Measurements from ENCODE around the gene PRKD1. TPM values are rescaled to one million over a fixed set of nuclear protein-coding genes. Genes with fewer than 3 reads are reported as not detected.

Gene PRKD1
- total and polyA plus RNA-seq, 11 donors, result 0.99 to 8.8 (median 3.6) TPM

GRCh38 chr14:29649170-29649569, 278.5 kb downstream of the PRKD1 start:
- Histone ChIP-seq H3K4me1 (peaks cover 0 to under 1% (median 0%) of the 10 kb centered on the region in 12 donors), H3K4me3 (no peak overlapping the region), H3K36me3 (no peaks in the 10 kb centered on the region), H3K27me3 (no peaks in the 10 kb centered on the region), H3K27ac (no peak overlapping the region), H3K9me3 (peaks cover 0 to 44% (median 21%) of the 10 kb centered on the region in 12 donors)
- WGBS, 4 donors, result 93 to 98% (median 97%) methylated on average over 3 of the region's 3 CpGs
- DNase-seq (no peak), ATAC-seq (no peak)
- intact Hi-C loops (cut with DNase I), result no loop called here
- TF ChIP-seq POLR2A (IDR thresholded peaks at IDR 0.05) (no peak), CTCF (IDR thresholded peaks at IDR 0.05) (no peak)

- ATAC-seq, result no peak
- Histone ChIP-seq H3K9me3 (peaks cover 0 to 44% (median 21%) of the 10 kb centered on the region in 12 donors), H3K4me3 (no peak overlapping the region), H3K36me3 (no peaks in the 10 kb centered on the region), H3K27me3 (no peaks in the 10 kb centered on the region), H3K27ac (no peak overlapping the region), H3K4me1 (no peaks in the 10 kb centered on the region)
- no peak for DNase-seq
- TF ChIP-seq CTCF (IDR thresholded peaks at IDR 0.05) (no peak), POLR2A (IDR thresholded peaks at IDR 0.05) (no peak)
- intact Hi-C loops (cut with DNase I), result no loop called here
Observed at GRCh38 chr14:29648045-29648444, 279.6 kb downstream of the PRKD1 start.

GRCh38 chr14:29645117-29645516, 282.5 kb downstream of the PRKD1 start:
- H3K4me1 ChIP-seq, result no peaks in the 10 kb centered on the region

More at GRCh38 chr14:29645117-29645516, 282.5 kb downstream of the PRKD1 start:
- TF ChIP-seq CTCF (IDR thresholded peaks at IDR 0.05), result no peak
- no peak for TF ChIP-seq POLR2A (IDR thresholded peaks at IDR 0.05)
- no peak overlapping the region for H3K4me3 ChIP-seq
- H3K27me3 ChIP-seq, result no peaks in the 10 kb centered on the region
- peaks cover 0 to 43% (median 21%) of the 10 kb centered on the region in 12 donors for H3K9me3 ChIP-seq
- WGBS, 4 donors, result 52 to 81% (median 67%) methylated on average over 1 of the region's 1 CpG
- intact Hi-C loops (cut with DNase I), result no loop called here
- DNase-seq (no peak), ATAC-seq (no peak)
- H3K27ac ChIP-seq, result no peak overlapping the region
- H3K36me3 ChIP-seq, result no peaks in the 10 kb centered on the region
